ENCODE results near the gene DNAH17. TPM values are rescaled to one million over a fixed set of nuclear protein-coding genes. Genes with fewer than 3 reads are reported as not detected.

The DNAH17 gene
- total and polyA plus RNA-seq, 2 of the 13 experiments (the other 11 are each of a cell fraction or from before 2014, with no cell fraction given), result 0.86 to 1.6 TPM

DNA sequence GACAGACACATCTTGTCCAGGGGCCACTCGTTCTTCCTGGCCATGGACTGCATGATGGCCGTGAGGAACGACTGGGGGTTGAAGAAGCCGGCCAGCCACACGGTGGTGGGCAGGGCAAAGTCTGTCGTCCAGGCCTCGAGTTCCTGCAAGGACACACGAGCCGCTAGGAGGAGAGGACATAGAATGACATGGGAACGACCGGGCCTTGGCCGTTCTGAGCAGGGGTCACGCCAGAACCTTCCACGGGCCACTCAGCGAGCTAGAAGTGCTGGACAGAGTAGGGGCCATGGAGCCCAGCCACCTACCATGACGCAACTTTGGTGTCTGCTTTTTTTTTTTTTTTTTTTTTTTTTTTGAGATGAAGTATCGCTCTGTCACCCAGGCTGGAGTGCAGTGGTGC, 151.8 kb downstream of the DNAH17 start:
- ATAC-seq, result no peak
- 96% methylated on average over 16 of the region's 17 CpGs for WGBS (ENCODE audit: low lambda C conversion rate)
- TF ChIP-seq, protein P1, sequence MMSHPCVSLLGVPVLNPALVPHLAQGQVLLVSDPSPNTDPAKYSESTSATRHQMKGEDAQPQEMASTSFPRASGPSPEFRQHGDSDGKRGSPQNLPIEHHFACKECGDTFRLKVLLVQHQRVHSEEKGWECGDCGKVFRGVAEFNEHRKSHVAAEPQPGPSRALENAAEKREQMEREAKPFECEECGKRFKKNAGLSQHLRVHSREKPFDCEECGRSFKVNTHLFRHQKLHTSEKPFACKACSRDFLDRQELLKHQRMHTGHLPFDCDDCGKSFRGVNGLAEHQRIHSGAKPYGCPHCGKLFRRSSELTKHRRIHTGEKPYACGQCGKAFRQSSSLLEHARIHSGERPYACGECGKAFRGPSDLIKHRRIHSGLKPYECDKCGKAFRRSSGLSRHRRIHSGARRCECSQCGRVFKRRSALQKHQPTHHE (CRISPR knock-in tag; IDR thresholded peaks at IDR 0.05; ENCODE audit: borderline replicate concordance), result no peak
- peak; percentile 7 for TF ChIP-seq AGO2 (optimal IDR thresholded peaks at IDR 0.05; ENCODE audit: low read depth, low read length)
- peaks cover 23 to 43% of the 10 kb centered on the region in 2 experiments for H3K36me3 ChIP-seq (replicated peaks in 1 of 2; ENCODE audit: control insufficient read depth in 1 of 2, insufficient read depth in 2 of 2, low read length in 2 of 2)
- no peak overlapping the region for H3K9ac ChIP-seq (ENCODE audit: insufficient read depth, low read depth, low read length)
- in situ Hi-C loops (cut with HindIII; ENCODE audit: extremely low pct_ligation_motif_present, low pct_unique_long_range_greater_than_20kb), result no loop called here
- no peak overlapping the region for H3K4me3 ChIP-seq (replicated peaks in 1 of 3; ENCODE audit: insufficient read depth in 1 of 3, low read depth in 2 of 3, low read length in 3 of 3)
- no peak overlapping the region for H3K4me2 ChIP-seq (ENCODE audit: low read depth, low read length)
- ChIA-PET POLR2A (no interaction called here), CTCF (ENCODE audit: low intra/inter-chr PET ratio, low total read pairs) (no interaction called here)
- H3K27ac ChIP-seq (ENCODE audit: extremely low read length, insufficient read depth, low read length), result no peak overlapping the region
- BruUV-seq (replicated peaks), result no TSS peak
- peaks cover 22% of the 10 kb centered on the region for H3K4me1 ChIP-seq (ENCODE audit: insufficient read depth, low read length)
- H3K9me3 ChIP-seq (ENCODE audit: low read length), result no peaks in the 10 kb centered on the region
- no peak overlapping the region for H2AFZ ChIP-seq (ENCODE audit: low read length)
- no peaks in the 10 kb centered on the region for H3K79me2 ChIP-seq (ENCODE audit: insufficient read depth, low read length)
- no peaks in the 10 kb centered on the region for H3K27me3 ChIP-seq (ENCODE audit: control insufficient read depth in 1 of 2, insufficient read depth in 2 of 2, low read length in 2 of 2)
- no peak for FAIRE-seq
- H4K20me1 ChIP-seq (ENCODE audit: insufficient read depth, low read length), result peaks cover 19% of the 10 kb centered on the region
- intact Hi-C loops (cut with micrococcal nuclease; ENCODE audit: unreplicated experiment), result no loop called here
- DNase-seq (ENCODE audit: low spot score), result no peak

DNA sequence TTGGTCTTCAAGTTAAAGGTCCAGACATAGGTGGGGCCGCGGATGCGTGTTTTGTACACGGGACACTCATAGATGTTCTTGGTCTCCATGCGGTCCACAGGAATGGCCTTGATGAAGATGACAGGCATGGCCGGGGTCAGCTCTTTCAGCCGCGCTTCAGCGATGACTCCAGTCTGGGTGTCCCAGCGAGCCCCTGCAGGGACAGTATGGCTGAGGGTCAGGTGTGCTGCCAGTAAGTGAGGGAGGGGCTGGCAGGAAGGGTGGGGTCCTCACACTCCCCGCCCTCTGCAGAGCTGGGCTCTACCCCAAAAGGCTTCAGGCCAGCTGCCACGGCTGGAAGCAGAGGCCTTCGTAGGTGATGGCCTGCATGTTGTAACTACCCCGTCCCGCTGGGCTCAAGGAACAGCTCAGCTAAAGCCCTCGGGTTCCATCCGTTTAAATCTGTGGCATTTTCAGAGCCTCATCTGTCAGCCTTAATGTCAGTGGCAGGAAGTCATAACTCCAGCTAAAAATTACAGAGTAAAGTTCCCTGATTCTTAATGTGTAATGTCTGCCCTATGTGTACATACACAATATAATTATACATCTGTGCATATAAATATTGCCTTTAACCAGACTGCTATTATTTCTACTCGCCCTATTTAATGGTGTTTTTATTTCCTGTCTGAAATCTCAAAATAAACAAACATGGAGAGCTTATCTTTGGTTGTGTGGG, 153.1 kb downstream of the DNAH17 start:
- WGBS (ENCODE audit: low lambda C conversion rate), result 93% methylated on average over 14 of the region's 18 CpGs
- intact Hi-C loops (cut with micrococcal nuclease; ENCODE audit: unreplicated experiment) (loop anchor here (5.0 kb wide), 2 partner anchors 47 to 172 kb away; partner anchors contain the start of gene PGS1), in situ Hi-C loops (cut with HindIII; ENCODE audit: extremely low pct_ligation_motif_present, low pct_unique_long_range_greater_than_20kb) (loop anchor here (5.0 kb wide), 2 partner anchors 62 to 132 kb away; partner anchors contain the start of gene SOCS3)
- Histone ChIP-seq H3K4me3 (replicated peaks in 1 of 3; ENCODE audit: insufficient read depth in 1 of 3, low read depth in 2 of 3, low read length in 3 of 3) (no peak overlapping the region), H2AFZ (ENCODE audit: low read length) (no peak overlapping the region), H3K4me2 (ENCODE audit: low read depth, low read length) (no peak overlapping the region), H3K27me3 (ENCODE audit: control insufficient read depth in 1 of 2, insufficient read depth in 2 of 2, low read length in 2 of 2) (no peaks in the 10 kb centered on the region), H3K36me3 (replicated peaks in 1 of 2; ENCODE audit: control insufficient read depth in 1 of 2, insufficient read depth in 2 of 2, low read length in 2 of 2) (peaks cover 28 to 56% of the 10 kb centered on the region in 2 experiments), H3K79me2 (ENCODE audit: insufficient read depth, low read length) (no peaks in the 10 kb centered on the region), H3K9ac (ENCODE audit: insufficient read depth, low read depth, low read length) (no peak overlapping the region), H4K20me1 (ENCODE audit: insufficient read depth, low read length) (peaks cover 26% of the 10 kb centered on the region), H3K4me1 (ENCODE audit: insufficient read depth, low read length) (peaks cover 29% of the 10 kb centered on the region), H3K9me3 (ENCODE audit: low read length) (no peaks in the 10 kb centered on the region), H3K27ac (ENCODE audit: extremely low read length, insufficient read depth, low read length) (no peak overlapping the region)
- DNase-seq (ENCODE audit: low spot score) (no peak), ATAC-seq (no peak), FAIRE-seq (no peak)
- no TSS peak for BruUV-seq (replicated peaks)
- TF ChIP-seq, protein P2, sequence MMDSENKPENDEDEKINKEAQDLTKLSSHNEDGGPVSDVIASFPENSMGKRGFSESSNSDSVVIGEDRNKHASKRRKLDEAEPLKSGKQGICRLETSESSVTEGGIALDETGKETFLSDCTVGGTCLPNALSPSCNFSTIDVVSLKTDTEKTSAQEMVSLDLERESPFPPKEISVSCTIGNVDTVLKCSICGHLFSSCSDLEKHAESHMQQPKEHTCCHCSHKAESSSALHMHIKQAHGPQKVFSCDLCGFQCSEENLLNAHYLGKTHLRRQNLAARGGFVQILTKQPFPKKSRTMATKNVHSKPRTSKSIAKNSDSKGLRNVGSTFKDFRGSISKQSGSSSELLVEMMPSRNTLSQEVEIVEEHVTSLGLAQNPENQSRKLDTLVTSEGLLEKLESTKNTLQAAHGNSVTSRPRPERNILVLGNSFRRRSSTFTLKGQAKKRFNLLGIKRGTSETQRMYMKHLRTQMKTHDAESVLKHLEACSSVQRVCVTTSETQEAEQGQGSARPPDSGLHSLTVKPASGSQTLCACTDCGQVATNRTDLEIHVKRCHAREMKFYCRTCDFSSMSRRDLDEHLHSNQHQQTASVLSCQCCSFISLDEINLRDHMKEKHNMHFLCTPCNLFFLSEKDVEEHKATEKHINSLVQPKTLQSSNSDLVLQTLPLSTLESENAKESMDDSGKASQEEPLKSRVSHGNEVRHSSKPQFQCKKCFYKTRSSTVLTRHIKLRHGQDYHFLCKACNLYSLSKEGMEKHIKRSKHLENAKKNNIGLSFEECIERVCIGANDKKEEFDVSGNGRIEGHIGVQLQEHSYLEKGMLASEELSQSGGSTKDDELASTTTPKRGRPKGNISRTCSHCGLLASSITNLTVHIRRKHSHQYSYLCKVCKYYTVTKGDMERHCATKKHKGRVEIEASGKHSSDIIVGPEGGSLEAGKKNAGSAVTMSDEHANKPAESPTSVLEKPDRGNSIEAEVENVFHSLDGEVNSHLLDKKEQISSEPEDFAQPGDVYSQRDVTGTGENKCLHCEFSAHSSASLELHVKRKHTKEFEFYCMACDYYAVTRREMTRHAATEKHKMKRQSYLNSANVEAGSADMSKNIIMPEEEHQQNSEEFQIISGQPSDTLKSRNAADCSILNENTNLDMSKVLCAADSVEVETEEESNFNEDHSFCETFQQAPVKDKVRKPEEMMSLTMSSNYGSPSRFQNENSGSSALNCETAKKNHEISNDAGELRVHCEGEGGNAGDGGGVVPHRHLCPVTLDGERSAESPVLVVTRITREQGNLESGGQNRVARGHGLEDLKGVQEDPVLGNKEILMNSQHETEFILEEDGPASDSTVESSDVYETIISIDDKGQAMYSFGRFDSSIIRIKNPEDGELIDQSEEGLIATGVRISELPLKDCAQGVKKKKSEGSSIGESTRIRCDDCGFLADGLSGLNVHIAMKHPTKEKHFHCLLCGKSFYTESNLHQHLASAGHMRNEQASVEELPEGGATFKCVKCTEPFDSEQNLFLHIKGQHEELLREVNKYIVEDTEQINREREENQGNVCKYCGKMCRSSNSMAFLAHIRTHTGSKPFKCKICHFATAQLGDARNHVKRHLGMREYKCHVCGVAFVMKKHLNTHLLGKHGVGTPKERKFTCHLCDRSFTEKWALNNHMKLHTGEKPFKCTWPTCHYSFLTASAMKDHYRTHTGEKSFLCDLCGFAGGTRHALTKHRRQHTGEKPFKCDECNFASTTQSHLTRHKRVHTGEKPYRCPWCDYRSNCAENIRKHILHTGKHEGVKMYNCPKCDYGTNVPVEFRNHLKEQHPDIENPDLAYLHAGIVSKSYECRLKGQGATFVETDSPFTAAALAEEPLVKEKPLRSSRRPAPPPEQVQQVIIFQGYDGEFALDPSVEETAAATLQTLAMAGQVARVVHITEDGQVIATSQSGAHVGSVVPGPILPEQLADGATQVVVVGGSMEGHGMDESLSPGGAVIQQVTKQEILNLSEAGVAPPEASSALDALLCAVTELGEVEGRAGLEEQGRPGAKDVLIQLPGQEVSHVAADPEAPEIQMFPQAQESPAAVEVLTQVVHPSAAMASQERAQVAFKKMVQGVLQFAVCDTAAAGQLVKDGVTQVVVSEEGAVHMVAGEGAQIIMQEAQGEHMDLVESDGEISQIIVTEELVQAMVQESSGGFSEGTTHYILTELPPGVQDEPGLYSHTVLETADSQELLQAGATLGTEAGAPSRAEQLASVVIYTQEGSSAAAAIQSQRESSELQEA (CRISPR knock-in tag; IDR thresholded peaks at IDR 0.05; ENCODE audit: not compliant biosample characterization), result no peak
- TF ChIP-seq ZNF354B (CRISPR knock-in tag; IDR thresholded peaks at IDR 0.05), result no peak
- TF ChIP-seq ZNF572 (CRISPR knock-in tag; IDR thresholded peaks at IDR 0.05), result no peak
- TF ChIP-seq KMT2A (CRISPR knock-in tag; IDR thresholded peaks at IDR 0.05), result no peak
- no peak for TF ChIP-seq KDM5A (IDR thresholded peaks at IDR 0.05; ENCODE audit: borderline replicate concordance, low read length)
- ChIA-PET POLR2A (interaction anchor here (0.7 kb wide), 1 partner anchor 9 kb away, joined by 3 read pairs; no protein-coding TSS in a partner anchor), CTCF (ENCODE audit: low intra/inter-chr PET ratio, low total read pairs) (no interaction called here)

Data from HepG2 (cell line).